Measurements from ENCODE around the gene SMC4. TPM values are rescaled to one million over a fixed set of nuclear protein-coding genes. Genes with fewer than 3 reads are reported as not detected.
A peak's percentile ranks its signal among the peaks of the same experiment; 100 is the strongest.
"Not testable (repeated sequence)": the region's sequence is repeated elsewhere in the genome, so short reads cannot be mapped to it uniquely, and the experiment has no call there.

SMC4 gene
- total and polyA plus RNA-seq, 5 donors from 2014 or later: 48.4 to 153 (median 55.9) TPM

DNA sequence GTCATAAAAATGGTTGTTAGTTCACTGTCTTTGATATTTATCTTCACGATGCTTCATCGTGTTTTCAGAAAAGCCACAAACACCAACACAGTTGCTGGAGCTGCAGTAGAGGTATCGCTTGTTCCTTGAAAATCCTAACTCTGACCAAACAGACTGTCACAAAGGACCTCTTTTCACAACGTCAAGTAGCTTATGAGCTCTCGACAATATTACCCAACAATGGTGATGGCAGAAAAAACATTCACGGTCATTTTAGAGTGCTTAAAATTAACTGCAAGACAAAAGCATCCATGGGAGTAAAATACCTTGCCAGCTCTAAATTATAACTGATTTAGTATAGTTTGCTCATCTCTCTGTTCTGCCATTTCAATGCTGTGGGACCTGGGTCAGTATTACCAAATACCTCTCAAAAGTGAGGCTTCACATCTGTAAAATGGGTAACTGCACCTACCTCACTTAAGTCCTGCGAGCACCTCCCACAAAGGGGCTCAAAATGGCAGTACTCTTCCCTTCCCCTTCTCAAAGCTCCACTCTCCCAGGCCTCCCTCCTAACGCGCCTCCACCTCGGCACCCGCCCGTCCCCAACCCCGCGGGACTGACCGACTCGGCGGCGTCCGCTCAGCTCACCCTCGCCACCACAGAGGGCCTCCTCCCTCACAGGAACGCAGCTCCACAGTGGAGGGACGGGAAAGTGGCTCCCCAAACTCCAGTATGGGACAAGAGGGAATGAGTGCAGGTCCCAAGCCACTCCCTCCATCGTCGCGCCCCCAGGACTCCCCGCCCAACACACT, 49.6 kb downstream of the SMC4 start:
- Histone ChIP-seq H3K9me3 (ENCODE audit: control insufficient read depth in 2 of 2, low read length in 2 of 2) (no peaks in the 10 kb centered on the region), H3K36me3 (ENCODE audit: control insufficient read depth, insufficient read depth, low read length) (no peaks in the 10 kb centered on the region), H3K4me3 (ENCODE audit: low read depth, low read length) (peak overlapping the region; percentile 100), H3K4me1 (ENCODE audit: control insufficient read depth, insufficient read depth, low read length, poor library complexity, severe bottlenecking) (peaks cover 30% of the 10 kb centered on the region), H3K27ac (ENCODE audit: insufficient read depth, low read length, poor library complexity, severe bottlenecking) (peak overlapping the region; percentile 91), H3K27me3 (ENCODE audit: control insufficient read depth, insufficient read depth, low read length) (no peaks in the 10 kb centered on the region)
- H3K4me3 Mint-ChIP-seq: peak overlapping the region; percentile 96 to 98 (median 96)
- H3K27me3 Mint-ChIP-seq: no peaks in the 10 kb centered on the region
- peak overlapping the region; percentile 93 to 100 (median 95) for H3K27ac Mint-ChIP-seq
- H3K36me3 Mint-ChIP-seq: peaks cover 12% of the 10 kb centered on the region
- DNase-seq (peak in 1 of 3 donors; percentile 82), ATAC-seq (ENCODE audit: low read depth in 2 of 2) (peak; percentile 29 to 38)
- peaks cover 22 to 55% (median 29%) of the 10 kb centered on the region in 4 donors for H3K4me1 Mint-ChIP-seq
- no peaks in the 10 kb centered on the region for H3K9me3 Mint-ChIP-seq

DNA sequence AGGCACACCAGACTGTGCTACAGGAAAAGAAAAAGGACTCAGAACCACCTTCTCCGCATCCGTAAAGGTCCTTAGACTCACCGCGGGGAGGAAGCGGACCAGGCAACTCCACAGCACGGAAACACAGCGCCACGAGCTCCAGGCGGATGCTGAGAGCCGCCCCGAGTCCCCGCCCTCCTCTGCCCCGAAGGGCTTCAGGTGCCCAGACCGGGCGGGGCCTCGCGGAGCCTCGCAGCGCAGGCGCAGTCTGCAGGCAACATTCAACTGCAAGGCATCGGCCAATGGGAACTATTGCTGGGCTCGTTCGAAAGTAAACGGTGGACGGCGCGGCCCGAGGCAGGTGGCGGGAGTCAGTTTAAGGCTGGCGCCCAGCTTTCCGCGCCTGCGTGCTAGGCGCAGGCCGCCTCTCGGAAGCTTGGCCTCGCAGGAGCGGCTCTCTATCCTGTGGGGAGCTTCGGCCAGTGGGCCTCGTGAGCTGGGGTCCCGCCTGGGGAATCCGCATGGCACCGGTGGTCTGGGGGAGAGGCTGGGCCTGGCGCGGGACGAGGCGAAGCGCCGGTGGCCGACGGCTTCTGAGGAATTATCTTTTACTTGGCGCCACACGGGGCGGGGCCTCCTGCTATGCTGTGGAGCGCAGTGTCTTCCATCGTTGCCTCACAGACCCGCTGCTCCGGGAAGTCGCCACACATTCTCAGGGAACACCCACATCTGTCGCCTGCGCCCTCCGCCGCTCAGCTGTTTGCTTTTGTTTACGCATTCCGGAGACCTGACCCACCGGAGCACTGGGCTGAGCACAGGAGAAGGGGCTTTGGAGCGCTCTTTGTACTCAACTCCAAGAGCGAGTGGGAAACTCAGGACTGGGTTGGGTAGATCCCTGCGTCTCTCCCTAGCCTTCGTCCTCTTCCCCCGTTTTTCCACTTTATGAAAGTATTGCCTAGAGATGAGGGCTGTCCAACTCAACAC, 50.5 kb downstream of the SMC4 start, which contains the start of gene TRIM59:
TSS of gene TRIM59 (minus strand) at position 151 of the 963 bp plus-strand sequence. CDS start 10,603 bp downstream, outside the sequence.
- Histone ChIP-seq H3K4me3 (ENCODE audit: low read depth, low read length) (peak within 1 kb of the TSS; percentile 100), H3K4me1 (ENCODE audit: control insufficient read depth, insufficient read depth, low read length, poor library complexity, severe bottlenecking) (peaks cover 28% of the 10 kb centered on the region), H3K9me3 (ENCODE audit: control insufficient read depth in 2 of 2, low read length in 2 of 2) (no peaks in the 10 kb centered on the region), H3K27ac (ENCODE audit: insufficient read depth, low read length, poor library complexity, severe bottlenecking) (peak within 1 kb of the TSS; percentile 91), H3K27me3 (ENCODE audit: control insufficient read depth, insufficient read depth, low read length) (no peaks in the 10 kb centered on the region), H3K36me3 (ENCODE audit: control insufficient read depth, insufficient read depth, low read length) (no peaks in the 10 kb centered on the region)
- peaks cover 17 to 49% (median 23%) of the 10 kb centered on the region in 4 donors for H3K4me1 Mint-ChIP-seq
- peaks cover 6% of the 10 kb centered on the region for H3K36me3 Mint-ChIP-seq
- H3K9me3 Mint-ChIP-seq: no peaks in the 10 kb centered on the region
- H3K27ac Mint-ChIP-seq: peak within 1 kb of the TSS; percentile 93 to 100 (median 95)
- no peaks in the 10 kb centered on the region for H3K27me3 Mint-ChIP-seq
- peak; percentile 95 to 99 (median 95) for DNase-seq
- ATAC-seq (ENCODE audit: low read depth in 2 of 2): peak; percentile 97
- peak within 1 kb of the TSS; percentile 96 to 98 (median 96) for H3K4me3 Mint-ChIP-seq

DNA sequence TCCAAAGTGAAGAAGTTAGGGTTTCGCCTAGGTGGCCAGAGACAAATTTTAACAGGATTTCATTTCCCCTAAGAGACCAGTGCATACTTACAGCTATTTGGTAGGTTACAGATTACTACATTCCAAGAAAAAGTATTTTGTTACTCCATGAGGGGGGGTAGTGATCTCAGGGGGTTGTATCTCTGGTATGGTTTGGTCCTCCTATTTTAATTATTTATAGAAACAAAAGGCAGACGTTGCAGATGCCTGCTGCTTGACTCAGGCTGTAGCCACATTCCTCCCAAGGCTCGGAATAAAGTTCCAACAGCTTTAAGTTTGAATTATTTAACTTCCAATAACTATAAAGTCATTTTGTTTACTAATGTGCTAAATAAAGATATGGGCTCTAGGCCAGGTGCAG, 51.4 kb downstream of the SMC4 start:
- H3K36me3 Mint-ChIP-seq: peaks cover 6% of the 10 kb centered on the region

GRCh38 chr3:160451602-160452001, 52.2 kb downstream of the SMC4 start:
- no peak overlapping the region for H3K4me3 ChIP-seq (ENCODE audit: low read depth, low read length)
- Mint-ChIP-seq H3K36me3 (peaks cover 6% of the 10 kb centered on the region), H3K27me3 (no peaks in the 10 kb centered on the region), H3K27ac (no peak overlapping the region), H3K4me3 (no peak overlapping the region), H3K9me3 (no peaks in the 10 kb centered on the region), H3K4me1 (peaks cover 11 to 36% (median 16%) of the 10 kb centered on the region in 4 donors)
- H3K9me3 ChIP-seq (ENCODE audit: control insufficient read depth in 2 of 2, low read length in 2 of 2): no peaks in the 10 kb centered on the region
- H3K27ac ChIP-seq (ENCODE audit: insufficient read depth, low read length, poor library complexity, severe bottlenecking): no peak overlapping the region
- DNase-seq: no peak
- no peaks in the 10 kb centered on the region for H3K36me3 ChIP-seq (ENCODE audit: control insufficient read depth, insufficient read depth, low read length)
- peaks cover 22% of the 10 kb centered on the region for H3K4me1 ChIP-seq (ENCODE audit: control insufficient read depth, insufficient read depth, low read length, poor library complexity, severe bottlenecking)
- ATAC-seq (ENCODE audit: low read depth in 2 of 2): no peak
- H3K27me3 ChIP-seq (ENCODE audit: control insufficient read depth, insufficient read depth, low read length): no peaks in the 10 kb centered on the region

More for the DNA sequence above, 51.4 kb downstream of the SMC4 start:
- Histone ChIP-seq H3K4me1 (ENCODE audit: control insufficient read depth, insufficient read depth, low read length, poor library complexity, severe bottlenecking) (peaks cover 28% of the 10 kb centered on the region), H3K36me3 (ENCODE audit: control insufficient read depth, insufficient read depth, low read length) (no peaks in the 10 kb centered on the region), H3K9me3 (ENCODE audit: control insufficient read depth in 2 of 2, low read length in 2 of 2) (no peaks in the 10 kb centered on the region), H3K27me3 (ENCODE audit: control insufficient read depth, insufficient read depth, low read length) (no peaks in the 10 kb centered on the region), H3K4me3 (ENCODE audit: low read depth, low read length) (no peak overlapping the region), H3K27ac (ENCODE audit: insufficient read depth, low read length, poor library complexity, severe bottlenecking) (no peak overlapping the region)
- no peak for DNase-seq
- ATAC-seq (ENCODE audit: low read depth in 2 of 2): no peak
- Mint-ChIP-seq H3K27me3 (no peaks in the 10 kb centered on the region), H3K4me3 (peak overlapping the region; percentile 96 to 98 (median 96)), H3K9me3 (no peaks in the 10 kb centered on the region), H3K4me1 (peaks cover 17 to 42% (median 18%) of the 10 kb centered on the region in 4 donors), H3K27ac (peak overlapping the region in 2 of 3 donors; percentile 89 to 95)

- H3K4me1 ChIP-seq (ENCODE audit: control insufficient read depth, insufficient read depth, low read length, poor library complexity, severe bottlenecking): peaks cover 16% of the 10 kb centered on the region
- Mint-ChIP-seq H3K4me1 (peaks cover 9 to 30% (median 12%) of the 10 kb centered on the region in 4 donors), H3K4me3 (peak overlapping the region in 1 of 4 donors; percentile 15)
- H3K27ac Mint-ChIP-seq; H3K27me3 ChIP-seq (ENCODE audit: control insufficient read depth, insufficient read depth, low read length); DNase-seq; H3K36me3 Mint-ChIP-seq; H3K36me3 ChIP-seq (ENCODE audit: control insufficient read depth, insufficient read depth, low read length); ATAC-seq (ENCODE audit: low read depth in 2 of 2); H3K9me3 ChIP-seq (ENCODE audit: control insufficient read depth in 2 of 2, low read length in 2 of 2); H3K27me3 Mint-ChIP-seq; H3K9me3 Mint-ChIP-seq; H3K27ac ChIP-seq (ENCODE audit: insufficient read depth, low read length, poor library complexity, severe bottlenecking); H3K4me3 ChIP-seq (ENCODE audit: low read depth, low read length): not testable (repeated sequence)
Measured at GRCh38 chr3:160452251-160452650, 52.8 kb downstream of the SMC4 start.

DNA sequence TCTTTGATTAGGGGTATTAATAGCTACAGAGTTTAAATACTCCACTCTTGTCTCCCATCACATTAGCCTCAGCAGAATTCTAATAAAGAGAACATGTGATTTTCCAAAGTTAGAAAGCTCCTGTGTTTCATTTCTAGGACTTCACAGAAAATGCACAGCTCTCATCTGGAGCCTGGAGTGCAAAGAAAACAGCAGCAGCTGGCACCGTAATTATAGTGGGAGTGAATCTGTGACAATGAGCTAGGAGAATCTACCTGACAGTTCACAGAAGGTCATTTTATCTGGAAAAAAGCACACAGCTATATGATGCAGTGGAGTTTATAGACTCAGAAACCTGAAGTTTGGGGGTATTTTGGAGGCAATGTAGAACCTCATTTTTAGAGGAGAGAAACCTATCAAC, 55.5 kb downstream of the SMC4 start:
- no peak overlapping the region for H3K4me3 Mint-ChIP-seq
- Histone ChIP-seq H3K27me3 (ENCODE audit: control insufficient read depth, insufficient read depth, low read length) (no peaks in the 10 kb centered on the region), H3K36me3 (ENCODE audit: control insufficient read depth, insufficient read depth, low read length) (no peaks in the 10 kb centered on the region), H3K4me3 (ENCODE audit: low read depth, low read length) (no peak overlapping the region), H3K4me1 (ENCODE audit: control insufficient read depth, insufficient read depth, low read length, poor library complexity, severe bottlenecking) (peaks cover 2% of the 10 kb centered on the region), H3K27ac (ENCODE audit: insufficient read depth, low read length, poor library complexity, severe bottlenecking) (no peak overlapping the region), H3K9me3 (ENCODE audit: control insufficient read depth in 2 of 2, low read length in 2 of 2) (no peaks in the 10 kb centered on the region)
- peaks cover 17% of the 10 kb centered on the region for H3K27me3 Mint-ChIP-seq
- H3K9me3 Mint-ChIP-seq: no peaks in the 10 kb centered on the region
- peaks cover 0 to 7% (median 5%) of the 10 kb centered on the region in 4 donors for H3K4me1 Mint-ChIP-seq
- no peak overlapping the region for H3K27ac Mint-ChIP-seq
- DNase-seq (no peak), ATAC-seq (ENCODE audit: low read depth in 2 of 2) (no peak)
- H3K36me3 Mint-ChIP-seq: no peaks in the 10 kb centered on the region

DNA sequence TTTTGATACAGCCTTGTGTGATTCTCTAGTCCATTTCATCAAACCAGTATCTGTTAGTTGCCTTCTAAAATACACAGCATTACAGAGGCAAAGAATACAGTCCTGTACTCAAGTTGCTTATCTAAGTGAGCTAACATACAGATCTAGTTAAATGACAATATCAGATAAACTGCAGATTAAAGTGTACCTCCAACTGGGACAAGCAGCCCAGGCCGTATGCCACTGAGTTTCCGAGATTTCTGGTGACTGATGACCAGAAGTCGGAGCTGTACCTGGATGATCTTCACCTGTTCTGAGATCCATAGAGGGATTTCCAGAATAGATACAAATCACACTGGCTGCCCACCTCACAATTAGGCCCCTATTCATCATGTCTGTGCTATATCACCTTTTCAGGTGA, 56.4 kb downstream of the SMC4 start:
- no peaks in the 10 kb centered on the region for H3K27me3 ChIP-seq (ENCODE audit: control insufficient read depth, insufficient read depth, low read length)
- Mint-ChIP-seq H3K4me1 (peaks cover 0 to 2% (median 0%) of the 10 kb centered on the region in 4 donors), H3K27me3 (peaks cover 17% of the 10 kb centered on the region), H3K4me3 (no peak overlapping the region), H3K27ac (peak overlapping the region in 1 of 3 donors; percentile 12), H3K36me3 (no peaks in the 10 kb centered on the region), H3K9me3 (no peaks in the 10 kb centered on the region)
- no peaks in the 10 kb centered on the region for H3K9me3 ChIP-seq (ENCODE audit: control insufficient read depth in 2 of 2, low read length in 2 of 2)
- H3K36me3 ChIP-seq (ENCODE audit: control insufficient read depth, insufficient read depth, low read length): no peaks in the 10 kb centered on the region
- ATAC-seq (ENCODE audit: low read depth in 2 of 2) (no peak), DNase-seq (no peak)
- no peaks in the 10 kb centered on the region for H3K4me1 ChIP-seq (ENCODE audit: control insufficient read depth, insufficient read depth, low read length, poor library complexity, severe bottlenecking)
- no peak overlapping the region for H3K27ac ChIP-seq (ENCODE audit: insufficient read depth, low read length, poor library complexity, severe bottlenecking)
- H3K4me3 ChIP-seq (ENCODE audit: low read depth, low read length): no peak overlapping the region

Measured in CD4-positive, CD25-positive, alpha-beta regulatory T cell (primary cell).